GM21390 (cell line): Measurements from ENCODE around the gene RRN3.
"Not testable (repeated sequence)": the region's sequence is repeated elsewhere in the genome, so short reads cannot be mapped to it uniquely, and the experiment has no call there.

Source experiments
- ATAC-seq: cut with Tn5 transposase; IDR thresholded peaks from one replicate; pipeline ENCODE4 v1.9.1; 2021; ENCODE audit not compliant: unreplicated experiment

The RRN3 gene

DNA sequence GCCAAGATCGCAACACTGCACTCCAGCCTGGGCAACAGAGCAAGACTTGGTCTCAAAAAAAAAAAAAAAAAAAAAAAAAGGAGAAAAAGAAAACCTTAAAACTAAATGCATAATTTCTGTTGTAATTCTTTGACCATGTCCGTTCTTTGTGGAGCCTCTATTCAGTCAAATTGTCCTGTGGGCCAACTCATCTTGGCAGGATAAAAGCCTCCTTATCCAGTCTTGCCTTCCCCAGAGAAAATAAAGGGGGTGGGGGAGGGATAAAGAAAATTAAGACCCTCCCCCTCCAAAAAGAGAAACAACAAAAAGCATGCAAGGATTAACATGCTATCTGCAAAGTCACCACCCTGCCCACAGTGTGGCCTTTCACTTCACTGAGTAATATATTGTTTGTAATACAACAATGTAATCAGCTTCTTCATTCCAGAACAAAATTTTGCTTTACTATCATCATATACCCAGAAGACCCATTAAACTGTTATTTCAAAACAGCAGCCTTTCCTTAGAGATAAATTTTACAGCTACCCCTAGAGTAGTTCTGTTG is 5.4 kb upstream of the RRN3 start:
- not testable (repeated sequence) for ATAC-seq

DNA sequence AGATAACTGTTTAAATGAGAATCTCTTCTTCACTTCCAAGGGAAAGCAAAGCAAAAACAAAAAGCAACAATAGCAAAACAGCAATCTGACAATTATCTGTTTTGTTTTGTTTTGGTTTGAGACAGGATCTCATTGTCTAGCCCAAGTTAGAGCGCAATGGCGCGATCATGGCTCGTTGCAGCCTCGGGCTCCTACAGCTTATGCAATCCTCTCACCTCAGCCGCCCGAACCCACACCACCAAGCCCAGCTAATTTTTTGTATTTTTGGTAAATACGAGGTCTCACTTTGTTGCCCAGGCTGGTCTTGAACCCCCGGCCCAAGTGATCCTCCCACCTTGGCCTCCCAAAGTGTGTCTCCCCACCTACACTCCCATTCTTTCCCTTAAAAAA is 2.5 kb upstream of the RRN3 start:
- not testable (repeated sequence) for ATAC-seq

DNA sequence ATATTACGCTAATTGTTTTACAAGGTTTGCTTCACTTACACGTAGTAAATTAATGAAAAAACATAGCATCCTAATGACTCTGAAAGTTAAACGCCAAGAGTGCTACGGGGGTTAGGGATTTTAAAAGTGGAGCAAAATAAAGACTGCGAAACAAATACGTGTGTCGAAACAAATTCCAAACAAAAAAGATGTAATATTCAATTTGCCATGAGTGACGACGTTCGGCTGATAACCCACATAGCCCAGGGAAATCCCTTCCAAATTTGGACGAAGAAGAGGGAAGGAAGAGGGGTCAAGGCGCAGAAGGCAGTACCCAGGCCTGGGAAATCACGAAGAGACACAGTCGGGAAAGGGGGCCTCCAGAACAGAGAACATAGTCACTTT is 509 bp downstream of the RRN3 start:
- ATAC-seq, result not testable (repeated sequence)

DNA sequence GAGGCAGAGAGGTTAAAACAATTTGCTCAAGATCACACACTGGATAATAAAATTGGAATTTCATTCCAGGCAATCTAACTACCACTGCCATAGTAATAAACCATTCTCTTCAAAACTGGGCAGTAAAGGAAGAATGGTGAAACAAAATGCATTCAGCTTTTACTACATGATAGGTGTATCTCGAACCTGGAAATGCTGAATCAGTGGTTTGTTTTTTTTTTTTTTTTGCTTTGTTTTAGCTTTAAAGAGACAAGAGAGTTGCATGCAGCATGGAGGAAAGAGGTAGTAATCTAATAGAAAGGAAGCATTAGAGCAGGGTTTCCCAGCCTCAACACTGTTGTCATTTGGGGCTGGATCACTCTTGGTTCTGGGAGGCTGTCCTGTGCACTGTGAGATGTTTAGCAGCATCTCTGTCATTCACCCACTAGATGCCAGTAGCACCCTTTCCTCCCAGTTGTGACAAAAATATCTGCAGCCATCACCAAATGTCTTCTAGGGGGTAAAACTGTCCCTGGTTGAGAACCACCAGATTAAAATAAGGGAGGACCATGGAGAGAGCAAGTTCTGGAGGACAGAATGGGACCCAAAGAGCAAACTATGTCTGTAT is 3.3 kb downstream of the RRN3 start:
- ATAC-seq, result not testable (repeated sequence)

DNA sequence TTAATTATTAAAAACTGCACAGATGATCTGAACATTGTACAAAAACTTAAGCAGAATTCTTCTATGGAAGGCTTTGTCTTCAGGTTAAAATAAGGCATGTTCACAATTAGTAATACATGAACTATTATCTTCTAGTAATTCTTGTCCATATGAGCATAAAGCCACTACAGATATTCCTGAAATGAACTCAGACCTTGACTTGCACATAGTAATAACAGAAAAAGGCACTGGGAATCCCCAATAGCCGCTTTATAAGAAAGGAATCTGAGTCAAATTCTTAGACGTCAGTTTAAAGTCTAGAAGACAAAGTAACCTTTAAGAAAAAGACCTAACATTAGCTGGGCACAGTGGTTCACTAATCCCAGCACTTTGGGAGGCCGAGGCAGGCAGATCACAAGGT is 11.3 kb downstream of the RRN3 start:
- ATAC-seq, result not testable (repeated sequence)

DNA sequence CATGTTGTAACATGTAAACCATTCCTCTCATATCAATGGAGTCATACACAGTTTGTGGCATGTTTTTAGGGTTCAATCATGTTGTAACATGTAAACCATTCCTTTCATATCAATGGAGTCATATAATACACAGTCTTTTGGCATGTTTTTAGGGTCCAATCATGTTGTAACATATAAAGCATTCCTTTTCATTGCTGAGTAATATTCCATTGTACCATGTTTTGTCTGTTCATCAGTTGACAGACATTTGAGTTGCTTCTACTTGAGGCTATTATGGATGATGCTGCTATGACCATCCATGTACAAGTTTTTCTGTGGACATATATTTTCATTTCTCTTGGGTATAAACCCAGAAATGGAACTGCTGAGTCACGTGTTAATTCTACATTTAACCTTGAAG is 13.2 kb downstream of the RRN3 start:
- ATAC-seq, result not testable (repeated sequence)

DNA sequence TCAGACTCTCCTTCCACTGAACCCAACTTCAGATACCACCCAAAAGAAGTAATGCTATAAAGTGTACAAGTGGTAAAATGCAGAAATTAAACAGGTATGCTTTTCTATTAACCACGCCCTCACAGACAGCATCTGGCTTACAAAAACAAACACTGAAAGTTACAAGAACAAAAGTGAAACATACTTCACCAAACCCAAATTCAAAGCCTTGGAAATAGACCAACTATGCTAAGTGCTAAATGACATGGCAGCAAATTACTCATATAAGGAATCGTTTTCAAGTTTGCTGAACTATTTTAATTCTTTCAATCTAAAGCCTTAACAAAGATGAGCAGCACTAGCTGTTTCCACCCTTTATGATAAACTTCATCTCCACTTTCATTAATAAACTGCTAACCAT is 17.9 kb downstream of the RRN3 start:
- not testable (repeated sequence) for ATAC-seq

DNA sequence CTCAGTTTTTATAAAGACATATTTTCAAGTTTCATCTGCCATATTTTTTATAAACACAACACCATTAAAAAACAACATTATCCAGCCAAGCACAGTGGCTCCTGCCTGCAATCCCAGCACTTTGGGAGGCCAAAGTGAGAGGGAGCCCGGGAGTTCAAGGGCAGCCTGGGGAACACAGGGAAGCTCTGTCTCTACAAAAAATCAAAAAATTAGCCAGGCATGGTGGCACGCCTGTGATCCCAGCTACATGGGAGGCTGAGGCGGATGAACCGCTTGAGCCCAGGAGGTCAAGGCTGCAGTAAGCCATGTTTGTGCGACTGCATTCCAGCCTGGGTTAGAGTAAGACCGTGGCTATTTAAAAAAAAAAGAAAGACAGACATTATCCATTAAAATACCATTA is 21.0 kb downstream of the RRN3 start:
- ATAC-seq, result no peak

DNA sequence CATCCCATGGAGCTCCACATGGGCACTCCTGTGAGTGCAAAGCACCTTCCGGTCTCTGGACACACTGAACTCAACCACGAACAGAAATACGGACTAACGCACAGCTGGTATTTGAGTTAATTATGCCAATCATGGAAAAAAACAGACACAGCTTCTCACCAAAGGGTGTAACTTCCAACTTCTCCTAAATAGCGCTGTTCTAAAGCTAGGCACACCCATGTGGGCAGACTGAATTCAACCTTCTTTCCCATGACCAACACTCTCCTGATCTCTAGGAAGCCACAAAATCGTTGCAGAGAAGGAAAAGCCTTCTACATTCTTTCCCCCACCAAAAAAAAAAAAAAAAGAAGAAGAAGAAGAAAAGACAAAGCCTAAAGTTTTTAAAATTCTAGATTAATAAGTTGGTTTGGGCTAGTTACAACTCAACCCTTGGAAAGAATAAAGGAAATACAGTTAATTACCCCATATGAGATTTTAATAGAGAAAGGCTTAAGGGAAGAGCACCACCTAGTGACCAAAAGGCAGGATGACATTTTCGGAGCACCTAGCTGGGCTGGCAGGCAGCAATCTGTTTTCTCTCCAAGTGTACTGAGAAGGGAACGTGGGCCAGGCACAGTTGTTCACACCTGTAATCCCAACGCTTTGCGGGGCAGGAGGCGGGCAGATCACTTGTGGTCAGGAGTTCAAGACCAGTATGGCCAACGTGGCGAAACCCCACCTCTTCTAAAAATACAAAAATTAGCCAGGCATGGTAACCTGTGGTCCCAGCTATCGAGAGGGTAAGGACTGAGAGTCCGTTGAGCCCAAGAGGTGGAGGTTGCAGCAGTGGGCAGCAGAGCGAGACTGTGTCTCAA is 21.9 kb downstream of the RRN3 start:
- not testable (repeated sequence) for ATAC-seq

DNA sequence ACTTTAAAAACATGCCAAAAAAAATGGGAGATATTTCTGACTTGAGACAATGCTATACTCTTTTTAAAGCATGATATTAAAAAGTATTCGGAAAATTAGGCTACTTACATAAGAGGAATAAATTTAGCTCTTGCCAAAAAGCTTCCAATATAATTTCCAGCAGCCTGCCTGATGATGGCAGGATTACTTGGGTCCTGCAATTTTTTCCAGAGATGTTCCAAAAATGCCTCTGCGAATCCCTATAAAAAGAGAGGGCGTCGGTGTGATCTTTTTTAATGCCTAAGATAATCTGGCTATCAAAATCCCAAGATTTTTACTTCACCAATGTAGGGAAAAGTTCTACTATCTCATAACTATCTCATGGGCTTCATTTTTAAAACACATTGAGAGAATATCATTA is 23.1 kb downstream of the RRN3 start:
- ATAC-seq, result not testable (repeated sequence)

DNA sequence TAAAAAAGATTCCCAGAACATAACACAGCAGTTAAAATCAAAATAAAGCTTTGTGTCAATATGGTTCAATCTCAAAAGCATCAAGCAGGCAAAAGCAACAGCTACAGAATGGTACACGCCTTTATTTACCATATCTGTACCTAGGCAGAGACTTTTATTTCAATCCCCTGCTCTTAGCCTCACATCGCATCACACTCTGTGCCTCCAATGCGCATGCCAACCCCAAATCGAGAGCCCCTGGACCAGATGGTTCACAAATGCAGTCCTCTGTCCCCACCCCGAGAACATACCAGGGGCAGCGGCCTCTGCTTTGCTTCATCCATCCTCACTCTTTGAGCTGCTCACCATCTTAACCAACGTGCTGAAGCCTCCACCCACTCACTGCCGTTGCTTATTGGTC is 27.4 kb downstream of the RRN3 start:
- ATAC-seq, result not testable (repeated sequence)

DNA sequence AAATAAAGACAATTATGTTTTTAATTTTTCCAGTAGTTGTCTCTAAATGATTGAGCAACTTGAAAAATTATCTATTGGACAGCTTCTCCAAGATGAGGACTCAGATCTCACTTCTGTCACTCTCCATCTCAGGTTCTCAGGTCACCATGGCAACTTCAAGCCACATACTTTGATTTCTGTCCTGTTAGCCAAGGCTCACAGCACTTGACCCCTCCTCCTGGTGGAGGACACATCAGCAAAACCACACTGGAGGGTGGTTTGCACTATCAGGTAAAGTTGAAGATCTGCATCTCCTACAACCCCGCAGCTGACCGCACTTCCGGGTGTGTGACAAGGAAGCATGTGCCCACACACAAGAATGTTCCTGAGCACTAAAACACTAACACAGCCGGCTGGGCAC is 28.1 kb downstream of the RRN3 start:
- not testable (repeated sequence) for ATAC-seq

DNA sequence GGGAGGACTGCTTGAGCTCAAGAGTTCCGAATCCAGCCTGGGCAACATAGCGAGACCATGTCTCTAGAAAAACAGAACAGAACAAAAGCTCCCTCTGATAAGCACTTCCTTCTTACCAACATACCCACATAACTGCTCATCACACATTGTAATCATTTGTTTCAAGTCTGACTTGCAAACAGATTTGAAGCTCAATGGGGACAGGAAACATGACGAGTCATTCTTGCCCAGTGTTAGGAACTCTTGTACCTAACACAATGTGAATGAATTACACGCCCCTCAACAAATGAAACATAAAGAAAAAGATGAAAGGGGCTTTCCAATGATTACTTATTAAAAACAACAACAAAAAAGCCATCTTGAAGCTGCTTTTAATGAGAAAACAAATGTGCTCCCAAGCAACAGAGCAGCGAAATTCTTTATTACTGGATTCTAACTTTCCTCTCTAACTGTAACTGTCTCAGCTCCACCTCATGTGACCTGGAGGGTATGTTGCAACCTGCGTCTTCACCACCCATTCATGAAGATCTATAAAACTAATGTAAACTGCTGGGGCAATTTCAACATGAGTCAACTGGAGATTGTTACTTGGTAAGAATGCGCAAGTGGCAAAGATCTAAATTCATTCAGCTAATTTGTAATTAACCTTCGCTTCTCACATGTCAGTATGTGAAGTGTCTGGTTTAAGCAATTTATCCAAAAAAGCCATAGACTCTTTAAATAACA is 31.8 kb downstream of the RRN3 start:
- ATAC-seq, result not testable (repeated sequence)

DNA sequence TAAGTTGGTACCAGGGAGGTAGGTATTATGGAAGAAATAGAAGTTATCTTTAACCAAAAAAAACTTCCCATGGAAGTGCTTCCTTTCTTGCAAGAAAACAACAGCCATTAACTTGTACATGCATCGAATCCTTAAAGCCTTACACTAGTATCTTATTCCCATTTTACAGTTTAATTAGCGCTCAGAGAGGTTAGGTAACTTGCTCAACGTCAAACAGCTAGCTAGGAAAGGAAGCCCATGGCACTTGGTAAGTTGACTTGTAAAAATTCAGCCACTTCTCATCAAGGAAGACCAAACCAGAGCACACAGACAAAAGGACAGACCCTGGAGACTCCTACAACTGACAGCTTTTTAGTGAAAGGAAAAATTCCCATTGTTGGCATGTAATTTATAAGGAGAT is 34.7 kb downstream of the RRN3 start:
- no peak for ATAC-seq

DNA sequence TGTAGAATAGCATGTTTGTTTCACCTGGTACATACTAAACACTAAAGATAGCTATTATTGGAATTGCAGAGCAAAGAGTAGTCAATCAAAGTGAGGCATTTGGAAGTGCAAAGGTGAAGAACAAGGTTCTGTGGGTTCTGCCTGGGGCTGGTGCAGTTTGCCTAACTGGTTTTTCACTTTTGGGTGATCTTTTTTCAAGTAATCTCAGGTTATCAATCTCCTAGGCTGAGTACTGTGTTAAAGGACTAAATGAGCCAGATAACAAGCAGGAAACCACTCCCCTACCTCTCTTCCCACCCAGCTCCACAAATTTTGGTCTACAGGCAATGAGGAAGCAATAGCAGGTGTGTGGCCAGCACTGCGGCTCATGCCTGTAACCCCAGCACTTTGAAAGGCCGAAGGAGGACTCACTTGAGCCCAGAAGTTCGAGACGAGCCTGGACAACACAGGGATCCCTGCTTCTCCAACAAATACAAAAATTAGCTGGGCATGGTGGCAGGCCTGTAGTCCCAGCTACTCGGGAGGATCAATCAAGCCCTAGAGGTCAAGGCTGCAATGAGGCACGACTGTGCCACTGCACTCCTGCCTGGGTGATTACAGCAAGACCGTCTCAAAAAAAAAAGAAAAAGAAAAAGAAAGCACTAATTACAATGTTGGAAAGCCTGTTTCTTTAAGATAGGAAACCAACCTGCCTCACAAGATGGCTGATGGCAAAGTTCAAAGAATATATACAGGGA is 36.2 kb downstream of the RRN3 start:
- no peak for ATAC-seq

DNA sequence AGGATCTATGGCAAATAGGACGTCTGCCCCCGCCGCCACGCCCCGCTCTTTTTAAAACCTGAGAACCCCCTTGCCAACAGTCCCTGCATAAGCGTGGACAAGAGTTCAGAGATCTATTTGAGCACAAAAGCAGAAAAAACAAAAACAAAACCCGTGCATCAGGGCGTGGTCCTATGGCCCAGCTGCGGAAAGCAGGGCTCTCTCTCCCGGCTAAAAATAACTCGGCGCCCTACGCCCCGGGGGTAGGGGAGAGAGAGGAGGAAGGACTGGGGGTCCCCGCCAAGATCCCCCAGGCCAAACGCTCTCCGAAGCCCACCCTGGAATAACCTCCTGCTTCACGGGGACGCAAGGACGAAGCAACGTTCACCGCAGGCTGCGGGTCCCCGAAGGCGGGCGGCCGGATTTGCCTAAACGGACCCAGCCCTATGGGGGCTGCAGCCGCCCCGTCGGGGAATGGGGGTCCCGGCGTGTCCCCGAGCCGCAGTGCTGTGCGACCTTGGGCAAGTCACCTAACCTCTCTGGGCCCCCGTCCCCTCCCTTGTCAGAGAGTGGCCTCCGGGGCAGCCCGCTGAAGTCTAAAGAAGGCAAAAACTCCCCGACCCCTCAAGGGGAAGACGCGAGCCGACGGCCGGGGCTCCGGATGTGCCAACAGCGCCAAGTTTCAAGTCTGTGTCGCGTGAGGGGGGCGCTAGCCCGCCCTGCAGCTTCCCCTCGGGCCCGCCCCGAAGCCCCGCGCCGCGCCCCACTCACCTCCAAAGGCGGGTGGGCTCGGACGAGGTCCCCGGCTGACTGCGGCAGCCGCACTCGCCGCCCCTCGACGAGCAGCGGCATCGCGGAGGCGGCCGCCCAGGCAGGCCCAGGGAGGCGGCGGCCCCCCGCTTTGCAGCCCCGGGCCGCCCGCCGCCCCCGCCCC is 38.7 kb downstream of the RRN3 start:
- peak; percentile 54 for ATAC-seq

DNA sequence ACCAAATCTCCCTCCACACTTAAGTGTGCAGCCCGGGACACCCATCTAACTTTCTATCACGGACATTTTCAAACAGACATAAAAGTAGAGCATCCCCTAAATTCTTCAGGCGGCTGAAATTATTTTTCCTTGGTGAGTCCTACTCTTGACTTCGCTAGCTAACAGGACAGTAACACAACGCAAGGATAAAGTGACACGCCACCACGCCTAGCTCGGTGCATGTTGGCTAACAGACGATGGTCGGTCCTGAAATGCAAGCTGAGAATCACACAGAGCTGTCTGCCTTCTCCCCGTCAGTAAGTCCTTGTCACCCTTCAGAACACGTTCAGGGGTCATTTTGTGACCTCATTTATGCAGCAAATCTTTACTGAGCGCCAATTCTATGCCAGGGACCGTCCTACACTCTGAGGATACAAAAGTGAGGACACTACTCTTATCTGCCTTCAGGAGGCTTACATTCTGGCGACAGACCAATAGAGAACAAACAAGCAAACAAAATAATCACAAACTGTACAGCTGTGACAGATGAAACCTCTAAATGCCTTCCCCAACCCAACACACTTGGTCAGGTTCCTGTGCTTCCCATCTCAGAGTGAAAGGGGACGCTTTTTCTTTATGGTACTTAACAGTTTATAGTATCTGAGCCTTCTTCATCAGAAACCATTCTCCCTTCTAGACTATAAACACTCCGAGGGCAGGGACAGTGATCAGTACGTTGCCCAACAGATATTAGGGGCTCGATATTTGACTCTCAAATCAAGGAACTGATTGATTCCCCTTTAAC is 39.5 kb downstream of the RRN3 start:
- ATAC-seq, result no peak

DNA sequence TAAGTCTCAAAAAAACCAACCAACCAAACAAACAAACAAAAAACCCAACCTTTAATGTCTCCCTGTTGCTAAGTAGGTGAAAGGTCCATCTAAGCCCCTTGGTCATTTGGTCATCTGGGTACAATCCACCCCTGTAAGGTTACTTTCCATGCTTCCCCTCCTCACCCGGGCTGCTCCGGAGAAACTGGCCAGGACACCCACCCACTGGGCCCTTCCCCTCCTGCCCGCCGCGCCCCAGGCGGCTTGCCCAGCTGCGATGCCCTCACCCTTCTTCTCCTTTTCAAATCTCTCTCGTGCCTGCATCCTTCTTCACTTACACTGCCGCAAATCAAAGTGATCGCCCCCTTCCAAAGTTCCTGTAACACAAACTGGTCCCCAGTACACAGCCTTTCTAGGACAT is 40.2 kb downstream of the RRN3 start:
- ATAC-seq, result no peak
